Measurements from ENCODE around the gene MACROD1.

DNA sequence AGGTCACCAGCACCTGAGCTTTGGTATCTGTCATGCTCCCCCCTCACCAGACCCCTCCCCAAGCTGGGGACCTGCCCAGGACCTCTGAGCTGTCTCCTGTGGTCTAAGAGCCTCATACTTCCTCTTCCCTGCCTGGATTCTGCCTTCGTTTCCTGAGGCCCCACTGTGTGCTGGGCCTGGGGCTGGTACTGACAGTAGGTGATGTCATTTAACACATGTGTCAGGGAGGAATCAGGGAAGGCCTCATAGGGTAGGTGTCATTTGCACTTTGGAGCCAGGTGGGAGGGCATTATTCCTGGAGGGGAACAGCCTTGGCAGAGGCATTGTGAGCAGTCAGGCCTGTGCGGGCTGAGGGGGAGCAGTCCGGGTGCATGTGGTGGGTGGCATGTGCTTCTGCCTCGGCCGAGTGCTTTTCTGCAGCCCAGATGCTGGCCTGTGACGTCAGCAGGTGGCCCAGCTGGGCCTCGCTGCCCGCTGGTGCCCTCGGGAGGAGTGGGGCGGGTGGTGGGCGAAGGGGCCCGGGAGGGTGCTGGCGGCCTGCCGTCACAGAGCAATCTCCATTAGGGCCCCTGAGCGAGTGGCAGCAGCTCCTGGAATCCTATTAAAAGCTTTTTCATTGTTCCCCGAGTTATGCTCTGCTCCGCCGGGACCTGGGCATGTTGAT, 121.1 kb downstream of the MACROD1 start:
- TF ChIP-seq POLR2A (IDR thresholded peaks at IDR 0.05; ENCODE audit: low read length) (no peak), GATA1 (IDR thresholded peaks at IDR 0.05; ENCODE audit: low read depth, low read length) (no peak)

All from erythroblast (primary cell).